Left lung (tissue), 10 donors: ENCODE data around the gene ANKRD17. TPM values are rescaled to one million over a fixed set of nuclear protein-coding genes. Genes with fewer than 3 reads are reported as not detected.

Experiments
- ATAC-seq: fragments of 200-7000 bp; cut with Tn5 transposase; one replicate; pipeline ENCODE4 v1.9.1; 2020; ENCODE audit warnings: moderate library complexity
- DNase-seq, 4 donors: peaks; one replicate each; pipeline ENCODE4 v3.0.0-alpha.2; 2013 to 2020
- H3K27ac ChIP-seq, 2 donors: fragments of 200-600 bp; sonication (generic) in 1 of 2; one replicate each; pipeline versions ENCODE4 v1.5.0 to v1.8.0; 2020 to 2021
- H3K27me3 ChIP-seq, 2 donors: fragments of 200-600 bp; sonication (generic) in 1 of 2; one replicate each; pipeline versions ENCODE4 v1.5.0 to v1.8.0; 2020 to 2021
- H3K36me3 ChIP-seq, 2 donors: fragments of 200-600 bp; sonication (generic) in 1 of 2; one replicate each; pipeline versions ENCODE4 v1.5.0 to v1.8.0; 2020 to 2021
- H3K4me1 ChIP-seq, 2 donors: fragments of 200-600 bp; one replicate each; pipeline ENCODE4 v1.8.0; 2021
- H3K4me3 ChIP-seq, 2 donors: fragments of 200-600 bp; sonication (generic) in 1 of 2; one replicate each; pipeline versions ENCODE4 v1.5.0 to v1.8.0; 2020 to 2021; ENCODE audit warnings: mild to moderate bottlenecking in 1 of 2
- H3K9me3 ChIP-seq, 2 donors: fragments of 200-600 bp; sonication (generic) in 1 of 2; one replicate each; pipeline versions ENCODE4 v1.5.0 to v1.8.0; 2020 to 2021
- intact Hi-C, 2 donors: fragments of 100-400 bp; cut with DNase I; formaldehyde crosslinking; loops; one replicate each; pipeline versions ENCODE4 v1.11.2 to v1.14.2; 2022
- polyA plus RNA-seq, 6 donors: library from polyadenylated mRNA; unstranded; fragments of 120-200 nt; gene quantifications; one replicate each; pipeline ENCODE4 v1.2.1, GENCODE V29; 2013; ENCODE audit not compliant: insufficient read length in 6 of 6
- total RNA-seq, 2 donors: library from RNA; stranded (reverse); fragmentation: NEBNext Ultra II Directional; extraction: Animal tissue kit (Norgen Biotek cat#: 25700); gene quantifications; one replicate each; pipeline ENCODE4 v1.2.1, GENCODE V29; 2021
- TF ChIP-seq, protein P1 (sequence below), 2 donors: fragments of 200-600 bp; sonication (generic) in 1 of 2; IDR thresholded peaks; one replicate each; pipeline versions ENCODE4 v1.5.0 to v1.8.0; 2021; ENCODE audit warnings: antibody characterized with exemption in 2 of 2
- donor health status: DM: no; HTN: yes; CAD: no.
- donor health status: DM: no; HTN: no; CAD: no.

The ANKRD17 gene
- total and polyA plus RNA-seq, 8 donors: 57.5 to 83.0 (median 74.9) TPM

- TF ChIP-seq, protein P1, sequence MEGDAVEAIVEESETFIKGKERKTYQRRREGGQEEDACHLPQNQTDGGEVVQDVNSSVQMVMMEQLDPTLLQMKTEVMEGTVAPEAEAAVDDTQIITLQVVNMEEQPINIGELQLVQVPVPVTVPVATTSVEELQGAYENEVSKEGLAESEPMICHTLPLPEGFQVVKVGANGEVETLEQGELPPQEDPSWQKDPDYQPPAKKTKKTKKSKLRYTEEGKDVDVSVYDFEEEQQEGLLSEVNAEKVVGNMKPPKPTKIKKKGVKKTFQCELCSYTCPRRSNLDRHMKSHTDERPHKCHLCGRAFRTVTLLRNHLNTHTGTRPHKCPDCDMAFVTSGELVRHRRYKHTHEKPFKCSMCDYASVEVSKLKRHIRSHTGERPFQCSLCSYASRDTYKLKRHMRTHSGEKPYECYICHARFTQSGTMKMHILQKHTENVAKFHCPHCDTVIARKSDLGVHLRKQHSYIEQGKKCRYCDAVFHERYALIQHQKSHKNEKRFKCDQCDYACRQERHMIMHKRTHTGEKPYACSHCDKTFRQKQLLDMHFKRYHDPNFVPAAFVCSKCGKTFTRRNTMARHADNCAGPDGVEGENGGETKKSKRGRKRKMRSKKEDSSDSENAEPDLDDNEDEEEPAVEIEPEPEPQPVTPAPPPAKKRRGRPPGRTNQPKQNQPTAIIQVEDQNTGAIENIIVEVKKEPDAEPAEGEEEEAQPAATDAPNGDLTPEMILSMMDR (IDR thresholded peaks at IDR 0.05): no peak
- Histone ChIP-seq H3K27ac (no peak overlapping the region), H3K36me3 (no peaks in the 10 kb centered on the region), H3K4me3 (no peak overlapping the region), H3K9me3 (no peaks in the 10 kb centered on the region), H3K4me1 (peaks cover 7 to 37% of the 10 kb centered on the region in 2 donors), H3K27me3 (no peaks in the 10 kb centered on the region)
- intact Hi-C loops: no loop called here
- no peak for DNase-seq
- no peak for ATAC-seq
These were observed 33.7 kb downstream of the ANKRD17 start for GRCh38 chr4:73224886-73225285.

- Histone ChIP-seq H3K9me3 (no peaks in the 10 kb centered on the region), H3K4me3 (peak overlapping the region in 1 of 2 donors; percentile 44), H3K4me1 (peaks cover 7 to 37% of the 10 kb centered on the region in 2 donors), H3K36me3 (no peaks in the 10 kb centered on the region), H3K27me3 (no peaks in the 10 kb centered on the region), H3K27ac (peak overlapping the region; percentile 86 to 88)
- intact Hi-C loops: no loop called here
- DNase-seq: no peak
- TF ChIP-seq, protein P1 (IDR thresholded peaks at IDR 0.05): no peak
- peak; percentile 31 for ATAC-seq
These were observed 35.3 kb downstream of the ANKRD17 start for GRCh38 chr4:73223258-73223650.

- DNase-seq (peak in 3 of 4 donors; percentile 44 to 92 (median 74)), ATAC-seq (peak; percentile 100)
- no peaks in the 10 kb centered on the region for H3K36me3 ChIP-seq
- peak overlapping the region; percentile 86 to 88 for H3K27ac ChIP-seq
- intact Hi-C loops: no loop called here
- TF ChIP-seq, protein P1 (IDR thresholded peaks at IDR 0.05): no peak
- no peaks in the 10 kb centered on the region for H3K27me3 ChIP-seq
- peak overlapping the region; percentile 39 to 44 for H3K4me3 ChIP-seq
- peaks cover 7 to 37% of the 10 kb centered on the region in 2 donors for H3K4me1 ChIP-seq
- H3K9me3 ChIP-seq: no peaks in the 10 kb centered on the region
These were observed 35.9 kb downstream of the ANKRD17 start for GRCh38 chr4:73222466-73223257.

DNA sequence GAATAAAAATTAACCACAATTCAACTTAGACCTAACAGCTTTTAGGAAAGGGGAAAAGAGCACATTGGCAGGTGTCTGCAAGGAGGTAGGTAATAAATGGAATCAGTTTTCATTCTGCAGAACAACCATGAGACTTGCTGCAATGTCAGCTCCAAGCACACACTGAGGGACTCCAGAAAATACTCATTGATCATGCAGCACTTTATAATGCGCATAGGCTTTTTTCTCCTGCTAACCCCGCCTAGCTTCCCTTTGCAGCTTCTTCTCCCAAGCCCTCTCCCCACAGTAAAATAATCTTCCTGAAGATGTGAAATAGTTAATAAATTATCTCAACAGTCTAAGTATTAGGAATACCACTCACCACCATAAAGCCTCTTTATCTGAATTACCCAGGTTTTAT is 36.9 kb downstream of the ANKRD17 start:
- no peak overlapping the region for H3K27ac ChIP-seq

DNA sequence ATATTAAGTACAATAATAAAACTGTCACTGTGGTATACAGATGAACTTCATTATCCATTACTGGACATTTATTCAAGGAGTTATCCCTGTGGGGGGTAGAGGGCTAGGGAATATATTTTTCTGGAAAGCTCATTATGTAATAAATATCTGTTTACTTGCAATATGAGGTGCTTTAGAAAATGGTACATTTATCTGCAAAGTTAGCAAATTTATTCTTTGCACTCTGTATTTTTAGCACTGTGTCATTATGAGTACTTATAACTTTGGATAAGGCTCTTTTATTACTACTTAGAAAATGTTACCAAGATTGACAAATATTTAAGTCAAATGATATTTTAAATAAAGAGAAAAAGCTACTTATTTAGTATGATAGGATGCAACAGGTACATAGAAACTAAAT is 37.8 kb downstream of the ANKRD17 start:
- ATAC-seq (no peak), DNase-seq (no peak)
- Histone ChIP-seq H3K4me1 (peaks cover 7 to 37% of the 10 kb centered on the region in 2 donors), H3K36me3 (no peaks in the 10 kb centered on the region), H3K4me3 (no peak overlapping the region), H3K27me3 (no peaks in the 10 kb centered on the region), H3K9me3 (no peaks in the 10 kb centered on the region), H3K27ac (no peak overlapping the region)
- TF ChIP-seq, protein P1 (IDR thresholded peaks at IDR 0.05): no peak
- intact Hi-C loops: no loop called here

More for the DNA sequence above, 36.9 kb downstream of the ANKRD17 start:
- H3K36me3 ChIP-seq: no peaks in the 10 kb centered on the region
- DNase-seq (peak in 1 of 4 donors; percentile 4), ATAC-seq (no peak)
- H3K4me3 ChIP-seq: peak overlapping the region in 1 of 2 donors; percentile 44
- H3K27me3 ChIP-seq: no peaks in the 10 kb centered on the region
- TF ChIP-seq, protein P1 (IDR thresholded peaks at IDR 0.05): no peak
- intact Hi-C loops: no loop called here
- H3K9me3 ChIP-seq: no peaks in the 10 kb centered on the region
- peaks cover 7 to 37% of the 10 kb centered on the region in 2 donors for H3K4me1 ChIP-seq
